HG02938 (cell line): ENCODE measurements around the gene MAMSTR.
"Not testable (repeated sequence)": the region's sequence is repeated elsewhere in the genome, so short reads cannot be mapped to it uniquely, and the experiment has no call there.

Source experiments
- ATAC-seq: cut with Tn5 transposase; IDR thresholded peaks from one replicate; pipeline ENCODE4 v1.9.1; 2021; ENCODE audit warnings: mild to moderate bottlenecking, moderate library complexity; ENCODE audit not compliant: unreplicated experiment

MAMSTR gene

GRCh38 chr19:48719263-48720171 lies at the start of gene MAMSTR:
Gene MAMSTR (minus strand): TSS chr19:48719725. CDS start chr19:48719031, 694 bp downstream.
- ATAC-seq: no peak

GRCh38 chr19:48768994-48769713 lies 49.6 kb upstream of the MAMSTR start:
- ATAC-seq: no peak

GRCh38 chr19:48768171-48768753 lies 48.7 kb upstream of the MAMSTR start:
- not testable (repeated sequence) for ATAC-seq

- not testable (repeated sequence) for ATAC-seq
These were observed 46.3 kb upstream of the MAMSTR start for GRCh38 chr19:48765816-48766215.

- no peak for ATAC-seq
These were observed 41.1 kb upstream of the MAMSTR start for GRCh38 chr19:48760504-48761205.

- ATAC-seq: no peak
These were observed 38.2 kb upstream of the MAMSTR start for GRCh38 chr19:48757741-48758144.

- ATAC-seq: no peak
These were observed 37.7 kb upstream of the MAMSTR start for GRCh38 chr19:48757089-48757675.

GRCh38 chr19:48756686-48757085 lies 37.2 kb upstream of the MAMSTR start:
- ATAC-seq: no peak

GRCh38 chr19:48756212-48756611 lies 36.7 kb upstream of the MAMSTR start:
- no peak for ATAC-seq

GRCh38 chr19:48755787-48756186 lies 36.3 kb upstream of the MAMSTR start:
- ATAC-seq: no peak

- ATAC-seq: no peak
These were observed 35.6 kb upstream of the MAMSTR start, which contains the start of gene FGF21 for GRCh38 chr19:48755084-48755641. Gene FGF21 (plus strand): TSS chr19:48755524. CDS start chr19:48756237, 713 bp downstream.

- no peak for ATAC-seq
These were observed 33.2 kb upstream of the MAMSTR start, which contains the start of gene FUT1 for GRCh38 chr19:48752496-48753365. Gene FUT1 (minus strand): TSS chr19:48752641. CDS start chr19:48751281, 1,360 bp downstream.

GRCh38 chr19:48751845-48752495 lies 32.4 kb upstream of the MAMSTR start:
- ATAC-seq: no peak

- no peak for ATAC-seq
These were observed 31.4 kb upstream of the MAMSTR start for GRCh38 chr19:48750771-48751504.

- no peak for ATAC-seq
These were observed 30.8 kb upstream of the MAMSTR start for GRCh38 chr19:48750351-48750750.

- no peak for ATAC-seq
These were observed 30.2 kb upstream of the MAMSTR start for GRCh38 chr19:48749571-48750198.
